Retinal pigment epithelial cell (primary cell): ENCODE measurements around the gene GARIN3.

Source experiments
- DNase-seq: peaks from one replicate; pipeline ENCODE4 v3.0.0-alpha.2; 2010; ENCODE audit warnings: low read depth
- H3K4me3 ChIP-seq: 2 replicates; pipeline ENCODE4 v1.5.1; 2011; ENCODE audit warnings: mild to moderate bottlenecking, low read length, control low read depth, moderate library complexity
- TF ChIP-seq, protein P1 (sequence below): conservative IDR thresholded peaks from 2 replicates; pipeline ENCODE4 v1.5.1; 2011; ENCODE audit warnings: low read depth, low read length, control low read depth, inconsistent platforms

GARIN3 gene

DNA sequence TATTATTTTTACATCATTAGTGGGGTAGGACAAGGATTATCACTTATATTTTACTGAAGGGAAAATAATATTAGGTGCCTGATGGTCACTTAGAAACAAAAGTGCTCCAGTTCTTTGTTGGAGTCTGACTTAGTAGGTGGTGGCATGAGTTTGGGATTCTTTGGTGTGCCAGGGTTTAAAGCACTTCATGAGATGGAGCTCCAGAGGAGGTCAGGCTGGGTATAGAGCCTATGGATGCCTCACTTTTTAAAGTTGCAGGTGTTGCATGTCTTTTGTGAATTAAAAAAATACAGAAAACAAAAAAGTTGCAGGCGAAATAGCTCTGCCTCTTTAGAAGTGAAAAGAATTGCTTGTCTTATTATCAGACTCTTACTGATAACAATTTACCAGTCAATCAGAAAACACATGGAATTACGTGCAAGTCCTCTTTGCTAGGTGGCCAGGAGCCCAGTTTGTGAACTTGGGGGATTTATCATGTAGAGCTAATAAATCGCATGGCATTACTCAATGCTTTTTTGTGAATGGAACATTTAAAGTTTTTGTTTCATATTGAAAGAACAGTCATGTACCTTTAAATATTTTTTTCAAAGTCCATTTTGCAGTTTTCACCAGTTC lies 16.2 kb upstream of the GARIN3 start:
- TF ChIP-seq, protein P1, sequence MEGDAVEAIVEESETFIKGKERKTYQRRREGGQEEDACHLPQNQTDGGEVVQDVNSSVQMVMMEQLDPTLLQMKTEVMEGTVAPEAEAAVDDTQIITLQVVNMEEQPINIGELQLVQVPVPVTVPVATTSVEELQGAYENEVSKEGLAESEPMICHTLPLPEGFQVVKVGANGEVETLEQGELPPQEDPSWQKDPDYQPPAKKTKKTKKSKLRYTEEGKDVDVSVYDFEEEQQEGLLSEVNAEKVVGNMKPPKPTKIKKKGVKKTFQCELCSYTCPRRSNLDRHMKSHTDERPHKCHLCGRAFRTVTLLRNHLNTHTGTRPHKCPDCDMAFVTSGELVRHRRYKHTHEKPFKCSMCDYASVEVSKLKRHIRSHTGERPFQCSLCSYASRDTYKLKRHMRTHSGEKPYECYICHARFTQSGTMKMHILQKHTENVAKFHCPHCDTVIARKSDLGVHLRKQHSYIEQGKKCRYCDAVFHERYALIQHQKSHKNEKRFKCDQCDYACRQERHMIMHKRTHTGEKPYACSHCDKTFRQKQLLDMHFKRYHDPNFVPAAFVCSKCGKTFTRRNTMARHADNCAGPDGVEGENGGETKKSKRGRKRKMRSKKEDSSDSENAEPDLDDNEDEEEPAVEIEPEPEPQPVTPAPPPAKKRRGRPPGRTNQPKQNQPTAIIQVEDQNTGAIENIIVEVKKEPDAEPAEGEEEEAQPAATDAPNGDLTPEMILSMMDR: no peak
- DNase-seq: no peak
- no peak overlapping the region for H3K4me3 ChIP-seq

DNA sequence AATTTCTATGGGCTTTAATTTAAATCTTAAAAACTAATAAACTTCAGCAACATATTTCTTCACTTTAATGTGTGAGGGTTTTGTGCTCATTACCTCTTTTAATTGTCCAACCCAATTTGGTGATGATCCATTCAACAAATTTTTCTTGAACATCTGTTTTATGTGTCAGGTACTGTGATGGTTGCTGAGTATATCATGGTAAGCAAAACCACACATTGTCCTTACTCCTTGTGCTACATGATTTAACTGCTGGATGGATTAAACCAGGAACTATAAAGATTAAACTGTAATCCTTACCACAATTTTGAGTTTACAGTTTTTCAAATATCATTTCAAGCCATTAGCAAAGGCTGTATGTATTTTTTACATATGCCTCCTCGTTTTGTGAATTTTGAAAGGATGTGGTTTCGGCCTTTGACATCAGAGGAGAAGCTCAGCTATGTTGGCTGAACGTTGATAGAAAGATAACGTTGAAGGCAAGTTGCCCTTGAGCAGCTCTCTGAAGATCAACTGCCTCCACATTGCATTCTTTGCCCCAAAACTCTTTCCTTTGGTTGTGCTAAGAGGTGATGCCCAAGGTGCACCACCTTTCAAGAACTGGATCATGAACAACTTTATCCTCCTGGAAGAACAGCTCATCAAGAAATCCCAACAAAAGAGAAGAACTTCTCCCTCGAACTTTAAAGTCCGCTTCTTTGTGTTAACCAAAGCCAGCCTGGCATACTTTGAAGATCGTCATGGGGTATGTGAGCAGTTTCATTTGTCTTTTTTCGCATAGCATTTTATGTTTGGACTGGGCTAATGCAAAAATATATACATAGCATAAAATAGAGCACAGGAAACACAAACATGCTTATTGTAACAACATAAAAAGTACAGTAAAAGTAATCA lies 14.6 kb upstream of the GARIN3 start, which contains the start of gene ITK:
Gene ITK (plus strand): TSS at position 467 of the 891 bp plus-strand sequence. CDS start 138 bp downstream, at position 605.
- no peak for DNase-seq
- TF ChIP-seq, protein P1: no peak
- H3K4me3 ChIP-seq: no peak within 1 kb of the TSS

DNA sequence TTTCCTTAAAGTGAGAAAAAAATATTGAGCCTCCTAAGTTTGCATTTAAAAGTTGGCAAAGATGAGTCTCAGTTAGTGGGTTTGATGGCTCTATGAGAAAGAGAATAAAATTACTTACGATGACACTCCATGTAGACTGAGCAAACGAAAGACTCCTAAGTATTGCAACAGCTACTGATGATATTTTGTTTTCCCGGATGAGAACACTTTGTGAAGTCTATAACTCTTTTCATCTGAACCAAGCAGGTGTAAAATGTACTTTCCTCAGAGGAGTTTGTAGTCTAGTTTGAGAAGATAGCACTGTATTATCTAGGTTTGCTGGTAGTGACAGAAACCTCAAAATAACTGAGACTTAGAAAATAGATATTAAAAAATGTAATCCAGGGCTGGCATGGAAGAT lies 12.9 kb upstream of the GARIN3 start:
- no peak overlapping the region for H3K4me3 ChIP-seq
- no peak for DNase-seq
- TF ChIP-seq, protein P1: no peak

DNA sequence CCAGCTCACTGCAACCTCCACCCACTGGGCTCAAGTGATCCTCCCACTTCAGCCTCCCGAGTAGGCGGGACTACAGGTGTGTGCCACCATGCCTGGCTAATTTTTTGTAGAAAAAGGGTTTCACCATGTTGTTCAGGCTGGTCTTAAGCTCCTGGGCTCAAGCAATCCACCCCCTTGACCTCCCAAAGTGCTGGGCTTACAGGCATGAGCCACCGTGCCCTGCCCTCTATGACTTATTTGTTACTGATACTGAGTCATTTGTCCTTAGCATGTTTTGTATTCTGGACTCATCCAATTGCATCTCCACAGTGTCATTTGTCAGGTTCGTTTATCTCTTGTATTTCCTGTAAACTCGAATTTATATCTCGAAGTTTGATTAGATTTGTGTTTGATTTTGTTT lies 11.9 kb upstream of the GARIN3 start:
- no peak for DNase-seq
- no peak overlapping the region for H3K4me3 ChIP-seq
- TF ChIP-seq, protein P1: no peak

DNA sequence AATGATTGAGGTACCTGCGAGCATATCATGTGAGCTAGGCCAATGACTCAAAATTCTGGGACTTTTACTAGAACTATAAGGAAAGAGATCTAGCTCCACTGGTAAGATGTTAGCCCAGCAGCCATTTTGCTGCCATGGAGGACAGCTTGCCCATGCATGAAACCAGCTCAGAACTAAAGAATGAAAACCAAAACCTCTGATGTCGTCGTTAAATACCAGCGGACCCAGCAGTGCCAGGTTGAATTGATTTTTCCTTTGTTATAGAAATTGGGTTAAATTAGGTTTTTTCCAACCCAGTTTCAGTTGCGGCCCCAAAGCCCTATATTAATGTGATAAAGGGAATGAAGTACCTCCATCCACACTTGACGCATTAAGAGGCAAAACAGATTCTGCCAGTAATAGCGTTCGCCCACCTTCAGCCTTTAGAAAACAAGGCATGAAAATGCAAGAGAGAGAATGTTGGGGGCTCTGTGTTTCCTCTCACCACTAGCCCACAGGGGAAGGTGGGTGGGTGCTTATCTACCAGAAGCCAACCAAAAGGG lies 9.1 kb upstream of the GARIN3 start:
- TF ChIP-seq, protein P1: no peak
- no peak for DNase-seq
- no peak overlapping the region for H3K4me3 ChIP-seq

DNA sequence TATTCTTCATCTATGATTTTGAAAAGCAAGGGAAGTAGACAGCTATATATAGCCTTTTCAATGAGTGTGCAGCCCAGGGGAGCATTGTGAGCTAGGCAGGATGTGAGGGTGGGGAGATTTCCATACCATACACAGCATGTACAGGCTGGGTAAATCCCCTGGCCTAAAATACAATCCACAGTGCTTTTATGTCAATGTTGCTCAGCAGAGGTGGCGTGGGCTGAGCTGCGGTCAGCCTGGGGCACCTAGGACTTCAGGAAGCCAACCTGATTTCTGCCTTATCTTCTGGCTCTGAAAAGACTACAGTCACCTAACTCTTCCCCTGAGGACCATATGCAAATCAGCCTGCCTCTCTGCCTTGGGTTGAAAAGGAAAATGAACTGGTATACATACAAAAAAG lies 6.3 kb upstream of the GARIN3 start:
- DNase-seq: no peak
- no peak overlapping the region for H3K4me3 ChIP-seq
- TF ChIP-seq, protein P1: no peak
